Ishikawa (cell line): ENCODE data around the gene AGPAT4.

Experiments used
- CEBPB ChIP-seq: IDR thresholded peaks from 2 replicates; pipeline ENCODE4 v1.6.1; 2012
- CREB1 ChIP-seq: IDR thresholded peaks from 2 replicates; pipeline ENCODE4 v1.6.1; 2012; ENCODE audit warnings: low read depth
- EGR1 ChIP-seq: IDR thresholded peaks from 2 replicates; pipeline ENCODE4 v1.6.1; 2012
- EP300 ChIP-seq: IDR thresholded peaks from 2 replicates; pipeline ENCODE4 v1.6.1; 2012; ENCODE audit warnings: borderline replicate concordance
- FOXM1 ChIP-seq: IDR thresholded peaks from 2 replicates; pipeline ENCODE4 v1.6.1; 2012; ENCODE audit warnings: low read depth, borderline replicate concordance
- NFIC ChIP-seq: IDR thresholded peaks from 2 replicates; pipeline ENCODE4 v1.6.1; 2012
- RAD21 ChIP-seq: IDR thresholded peaks from 2 replicates; pipeline ENCODE4 v1.6.1; 2012; ENCODE audit warnings: low read depth
- TAF1 ChIP-seq: IDR thresholded peaks from 2 replicates; pipeline ENCODE4 v1.6.1; 2012; ENCODE audit warnings: low read depth, mild to moderate bottlenecking
- TCF12 ChIP-seq: IDR thresholded peaks from 2 replicates; pipeline ENCODE4 v1.6.1; 2012; ENCODE audit warnings: low read depth
- TEAD4 ChIP-seq: IDR thresholded peaks from 2 replicates; pipeline ENCODE4 v1.6.1; 2012
- ZBTB7A ChIP-seq: IDR thresholded peaks from 2 replicates; pipeline ENCODE4 v1.6.1; 2012; ENCODE audit warnings: low read depth
- TF ChIP-seq, protein P1 (sequence below): IDR thresholded peaks from 2 replicates; pipeline ENCODE4 v1.6.1; 2012; ENCODE audit warnings: low read depth, mild to moderate bottlenecking
- TF ChIP-seq, protein P2 (sequence below): IDR thresholded peaks from 2 replicates; pipeline ENCODE4 v1.6.1; 2012
- TF ChIP-seq, protein P3 (sequence below): IDR thresholded peaks from 2 replicates; pipeline ENCODE4 v1.6.1; 2012

GRCh38 chr6:161137839-161138542 is 135.9 kb downstream of the AGPAT4 start:
- TF ChIP-seq, protein P1, sequence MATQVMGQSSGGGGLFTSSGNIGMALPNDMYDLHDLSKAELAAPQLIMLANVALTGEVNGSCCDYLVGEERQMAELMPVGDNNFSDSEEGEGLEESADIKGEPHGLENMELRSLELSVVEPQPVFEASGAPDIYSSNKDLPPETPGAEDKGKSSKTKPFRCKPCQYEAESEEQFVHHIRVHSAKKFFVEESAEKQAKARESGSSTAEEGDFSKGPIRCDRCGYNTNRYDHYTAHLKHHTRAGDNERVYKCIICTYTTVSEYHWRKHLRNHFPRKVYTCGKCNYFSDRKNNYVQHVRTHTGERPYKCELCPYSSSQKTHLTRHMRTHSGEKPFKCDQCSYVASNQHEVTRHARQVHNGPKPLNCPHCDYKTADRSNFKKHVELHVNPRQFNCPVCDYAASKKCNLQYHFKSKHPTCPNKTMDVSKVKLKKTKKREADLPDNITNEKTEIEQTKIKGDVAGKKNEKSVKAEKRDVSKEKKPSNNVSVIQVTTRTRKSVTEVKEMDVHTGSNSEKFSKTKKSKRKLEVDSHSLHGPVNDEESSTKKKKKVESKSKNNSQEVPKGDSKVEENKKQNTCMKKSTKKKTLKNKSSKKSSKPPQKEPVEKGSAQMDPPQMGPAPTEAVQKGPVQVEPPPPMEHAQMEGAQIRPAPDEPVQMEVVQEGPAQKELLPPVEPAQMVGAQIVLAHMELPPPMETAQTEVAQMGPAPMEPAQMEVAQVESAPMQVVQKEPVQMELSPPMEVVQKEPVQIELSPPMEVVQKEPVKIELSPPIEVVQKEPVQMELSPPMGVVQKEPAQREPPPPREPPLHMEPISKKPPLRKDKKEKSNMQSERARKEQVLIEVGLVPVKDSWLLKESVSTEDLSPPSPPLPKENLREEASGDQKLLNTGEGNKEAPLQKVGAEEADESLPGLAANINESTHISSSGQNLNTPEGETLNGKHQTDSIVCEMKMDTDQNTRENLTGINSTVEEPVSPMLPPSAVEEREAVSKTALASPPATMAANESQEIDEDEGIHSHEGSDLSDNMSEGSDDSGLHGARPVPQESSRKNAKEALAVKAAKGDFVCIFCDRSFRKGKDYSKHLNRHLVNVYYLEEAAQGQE: no peak
- TF ChIP-seq EP300 (no peak), FOXM1 (no peak), RAD21 (no peak), TEAD4 (no peak), EGR1 (no peak), TCF12 (no peak), CREB1 (no peak), CEBPB (no peak), NFIC (no peak), ZBTB7A (no peak), TAF1 (no peak)
- TF ChIP-seq, protein P2, sequence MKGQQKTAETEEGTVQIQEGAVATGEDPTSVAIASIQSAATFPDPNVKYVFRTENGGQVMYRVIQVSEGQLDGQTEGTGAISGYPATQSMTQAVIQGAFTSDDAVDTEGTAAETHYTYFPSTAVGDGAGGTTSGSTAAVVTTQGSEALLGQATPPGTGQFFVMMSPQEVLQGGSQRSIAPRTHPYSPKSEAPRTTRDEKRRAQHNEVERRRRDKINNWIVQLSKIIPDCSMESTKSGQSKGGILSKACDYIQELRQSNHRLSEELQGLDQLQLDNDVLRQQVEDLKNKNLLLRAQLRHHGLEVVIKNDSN: no peak
- TF ChIP-seq, protein P3, sequence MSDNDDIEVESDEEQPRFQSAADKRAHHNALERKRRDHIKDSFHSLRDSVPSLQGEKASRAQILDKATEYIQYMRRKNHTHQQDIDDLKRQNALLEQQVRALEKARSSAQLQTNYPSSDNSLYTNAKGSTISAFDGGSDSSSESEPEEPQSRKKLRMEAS: no peak
